H1 (cell line): ENCODE measurements around the gene NXN.

ENCODE experiments used
- CHD2 ChIP-seq: IDR thresholded peaks from 2 replicates; pipeline ENCODE4 v1.6.1; 2012; ENCODE audit warnings: low read length, improper control_type of control experiment
- CTCF ChIP-seq, 3 experiments: IDR thresholded peaks; 1 replicate in 2 of 3; 2 replicates in 1 of 3; pipeline versions ENCODE4 v1.5.1 to v1.6.1; 2011; ENCODE audit warnings: low read length in 3 of 3, mild to moderate bottlenecking in 3 of 3, inconsistent platforms in 2 of 3, low read depth in 1 of 3, moderate library complexity in 1 of 3; ENCODE audit not compliant: insufficient read depth in 1 of 3; ENCODE audit errors: control extremely low read depth in 1 of 3

- TF ChIP-seq CTCF (IDR thresholded peaks at IDR 0.05; ENCODE audit: control extremely low read depth in 1 of 3, insufficient read depth in 1 of 3, low read depth in 1 of 3, low read length in 3 of 3), result no peak
- TF ChIP-seq CHD2, result no peak
Measured at GRCh38 chr17:1008008-1008761, 28.6 kb upstream of the NXN start.
